OCI-LY3 (cell line): Measurements from ENCODE around the gene NECAB3.

Source experiments
- EZH2phosphoT487 ChIP-seq: fragments of 200-600 bp; shearing (Covaris generic); IDR thresholded peaks from 2 replicates; pipeline ENCODE4 v1.6.1; 2018; ENCODE audit warnings: antibody characterized with exemption, mixed run types, low read depth
- TF ChIP-seq, protein P1 (sequence below): fragments of 200-600, 300-600 bp; sonication (generic); IDR thresholded peaks from 2 replicates; pipeline ENCODE4 v1.5.1; 2014; ENCODE audit warnings: antibody characterized with exemption, low read length, low read depth

- TF ChIP-seq, protein P1, sequence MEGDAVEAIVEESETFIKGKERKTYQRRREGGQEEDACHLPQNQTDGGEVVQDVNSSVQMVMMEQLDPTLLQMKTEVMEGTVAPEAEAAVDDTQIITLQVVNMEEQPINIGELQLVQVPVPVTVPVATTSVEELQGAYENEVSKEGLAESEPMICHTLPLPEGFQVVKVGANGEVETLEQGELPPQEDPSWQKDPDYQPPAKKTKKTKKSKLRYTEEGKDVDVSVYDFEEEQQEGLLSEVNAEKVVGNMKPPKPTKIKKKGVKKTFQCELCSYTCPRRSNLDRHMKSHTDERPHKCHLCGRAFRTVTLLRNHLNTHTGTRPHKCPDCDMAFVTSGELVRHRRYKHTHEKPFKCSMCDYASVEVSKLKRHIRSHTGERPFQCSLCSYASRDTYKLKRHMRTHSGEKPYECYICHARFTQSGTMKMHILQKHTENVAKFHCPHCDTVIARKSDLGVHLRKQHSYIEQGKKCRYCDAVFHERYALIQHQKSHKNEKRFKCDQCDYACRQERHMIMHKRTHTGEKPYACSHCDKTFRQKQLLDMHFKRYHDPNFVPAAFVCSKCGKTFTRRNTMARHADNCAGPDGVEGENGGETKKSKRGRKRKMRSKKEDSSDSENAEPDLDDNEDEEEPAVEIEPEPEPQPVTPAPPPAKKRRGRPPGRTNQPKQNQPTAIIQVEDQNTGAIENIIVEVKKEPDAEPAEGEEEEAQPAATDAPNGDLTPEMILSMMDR, result no peak
- no peak for TF ChIP-seq EZH2phosphoT487
Measured at GRCh38 chr20:33676652-33677645, 2.7 kb upstream of the NECAB3 start.
